Measurements from ENCODE around the gene EPHB1. TPM values are rescaled to one million over a fixed set of nuclear protein-coding genes. Genes with fewer than 3 reads are reported as not detected.

EPHB1 gene
- total and polyA plus RNA-seq, 2 experiments from 2014 or later: 0.45 to 1.7 TPM

- H3K4me3 ChIP-seq: no peak overlapping the region
- H3K9me3 ChIP-seq (ENCODE audit: low read depth): no peaks in the 10 kb centered on the region
- no peak for DNase-seq (ENCODE audit: low read depth in 1 of 2, low spot score in 1 of 2)
- H3K4me1 ChIP-seq (ENCODE audit: low read depth): no peaks in the 10 kb centered on the region
- H3K36me3 ChIP-seq: no peaks in the 10 kb centered on the region
- TF ChIP-seq, protein P1, sequence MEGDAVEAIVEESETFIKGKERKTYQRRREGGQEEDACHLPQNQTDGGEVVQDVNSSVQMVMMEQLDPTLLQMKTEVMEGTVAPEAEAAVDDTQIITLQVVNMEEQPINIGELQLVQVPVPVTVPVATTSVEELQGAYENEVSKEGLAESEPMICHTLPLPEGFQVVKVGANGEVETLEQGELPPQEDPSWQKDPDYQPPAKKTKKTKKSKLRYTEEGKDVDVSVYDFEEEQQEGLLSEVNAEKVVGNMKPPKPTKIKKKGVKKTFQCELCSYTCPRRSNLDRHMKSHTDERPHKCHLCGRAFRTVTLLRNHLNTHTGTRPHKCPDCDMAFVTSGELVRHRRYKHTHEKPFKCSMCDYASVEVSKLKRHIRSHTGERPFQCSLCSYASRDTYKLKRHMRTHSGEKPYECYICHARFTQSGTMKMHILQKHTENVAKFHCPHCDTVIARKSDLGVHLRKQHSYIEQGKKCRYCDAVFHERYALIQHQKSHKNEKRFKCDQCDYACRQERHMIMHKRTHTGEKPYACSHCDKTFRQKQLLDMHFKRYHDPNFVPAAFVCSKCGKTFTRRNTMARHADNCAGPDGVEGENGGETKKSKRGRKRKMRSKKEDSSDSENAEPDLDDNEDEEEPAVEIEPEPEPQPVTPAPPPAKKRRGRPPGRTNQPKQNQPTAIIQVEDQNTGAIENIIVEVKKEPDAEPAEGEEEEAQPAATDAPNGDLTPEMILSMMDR (IDR thresholded peaks at IDR 0.05; ENCODE audit: low read depth, low read length): no peak
- peaks cover 90% of the 10 kb centered on the region for H3K27me3 ChIP-seq
- no peak overlapping the region for H3K27ac ChIP-seq
Observed at GRCh38 chr3:134798681-134799311, 3.7 kb downstream of the EPHB1 start.

GRCh38 chr3:134799393-134799792 is 4.3 kb downstream of the EPHB1 start:
- Histone ChIP-seq H3K36me3 (no peaks in the 10 kb centered on the region), H3K27ac (no peak overlapping the region), H3K4me3 (no peak overlapping the region), H3K27me3 (peaks cover 84% of the 10 kb centered on the region), H3K9me3 (ENCODE audit: low read depth) (no peaks in the 10 kb centered on the region), H3K4me1 (ENCODE audit: low read depth) (no peaks in the 10 kb centered on the region)
- DNase-seq (ENCODE audit: low read depth in 1 of 2, low spot score in 1 of 2): no peak
- TF ChIP-seq, protein P1 (IDR thresholded peaks at IDR 0.05; ENCODE audit: low read depth, low read length): no peak

DNA sequence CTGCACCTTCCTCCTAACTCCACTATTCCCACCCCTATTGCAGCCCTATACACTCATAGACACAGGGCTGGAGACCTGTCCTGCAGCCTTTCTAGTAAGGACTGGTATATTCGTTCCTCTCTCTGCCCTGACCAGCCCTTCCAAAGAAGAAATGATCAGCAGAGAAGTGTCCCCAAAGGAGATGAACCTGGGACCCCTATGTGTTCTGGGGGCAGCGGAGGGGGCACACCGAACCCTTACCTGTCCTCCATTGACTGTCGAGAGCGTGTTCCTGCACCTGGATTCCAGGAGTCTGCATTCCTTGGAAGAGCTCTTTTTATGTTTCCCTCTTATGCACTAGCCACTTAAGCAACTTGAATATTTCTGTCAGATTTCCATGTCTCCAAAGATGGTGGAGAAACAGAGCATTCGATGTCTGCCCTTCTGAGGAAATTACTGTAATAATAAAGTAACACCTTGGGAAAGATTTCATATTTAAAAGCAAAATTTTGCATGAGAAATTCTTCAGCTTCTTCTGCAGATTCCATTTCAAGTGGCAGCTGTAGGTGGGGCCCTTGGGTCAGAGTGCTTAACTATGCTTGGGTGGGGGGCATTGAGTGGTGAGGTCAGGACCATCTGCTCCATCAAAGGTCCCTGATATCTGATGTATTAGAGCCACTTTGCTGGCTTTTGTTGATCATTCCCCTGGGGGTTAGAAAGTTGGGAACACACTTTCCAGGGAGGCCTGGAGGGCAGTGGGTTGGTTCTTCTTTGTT is 6.3 kb downstream of the EPHB1 start:
- Histone ChIP-seq H3K9me3 (ENCODE audit: low read depth) (no peaks in the 10 kb centered on the region), H3K4me3 (no peak overlapping the region), H3K27ac (no peak overlapping the region), H3K36me3 (no peaks in the 10 kb centered on the region), H3K27me3 (peaks cover 72% of the 10 kb centered on the region), H3K4me1 (ENCODE audit: low read depth) (no peaks in the 10 kb centered on the region)
- TF ChIP-seq, protein P1 (IDR thresholded peaks at IDR 0.05; ENCODE audit: low read depth, low read length): no peak
- no peak for DNase-seq (ENCODE audit: low read depth in 1 of 2, low spot score in 1 of 2)

DNA sequence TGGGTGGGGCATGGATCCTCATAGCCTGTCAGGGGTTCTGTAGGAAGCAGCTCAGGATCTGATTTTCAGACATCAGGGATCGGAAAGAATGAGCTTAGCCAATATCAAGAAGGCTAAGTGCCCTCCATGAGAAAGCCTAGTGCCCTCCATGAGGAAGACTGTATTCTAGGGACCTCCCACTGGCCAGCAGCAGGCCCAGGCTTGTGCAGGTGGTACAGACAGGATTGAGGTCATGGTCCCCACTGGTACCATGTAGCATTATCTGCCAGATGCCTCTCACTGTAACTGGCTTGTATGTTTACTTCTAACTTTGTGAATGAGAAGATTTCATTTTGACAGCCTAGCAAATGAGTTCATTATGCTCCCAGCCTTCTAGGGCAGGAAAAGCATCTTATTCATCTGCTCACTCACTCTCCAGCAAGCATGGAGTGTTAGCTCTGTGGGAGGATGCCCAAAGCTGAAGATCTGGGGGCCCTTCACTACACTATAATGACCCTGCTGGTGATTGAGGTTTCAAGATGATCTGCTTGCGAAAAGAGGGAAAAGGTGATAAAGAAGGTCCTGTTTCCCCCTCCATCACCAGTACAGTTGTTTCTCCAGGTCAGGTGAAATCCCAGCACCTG is 7.5 kb downstream of the EPHB1 start:
- Histone ChIP-seq H3K27ac (no peak overlapping the region), H3K36me3 (no peaks in the 10 kb centered on the region), H3K4me1 (ENCODE audit: low read depth) (no peaks in the 10 kb centered on the region), H3K4me3 (no peak overlapping the region), H3K27me3 (peaks cover 64% of the 10 kb centered on the region), H3K9me3 (ENCODE audit: low read depth) (no peaks in the 10 kb centered on the region)
- TF ChIP-seq, protein P1 (IDR thresholded peaks at IDR 0.05; ENCODE audit: low read depth, low read length): no peak
- no peak for DNase-seq (ENCODE audit: low read depth in 1 of 2, low spot score in 1 of 2)

GRCh38 chr3:134803051-134803505 is 8.0 kb downstream of the EPHB1 start:
- no peak for DNase-seq (ENCODE audit: low read depth in 1 of 2, low spot score in 1 of 2)
- peaks cover 58% of the 10 kb centered on the region for H3K27me3 ChIP-seq
- no peaks in the 10 kb centered on the region for H3K36me3 ChIP-seq

More at GRCh38 chr3:134803051-134803505, 8.0 kb downstream of the EPHB1 start:
- H3K4me1 ChIP-seq (ENCODE audit: low read depth): no peaks in the 10 kb centered on the region
- TF ChIP-seq, protein P1 (IDR thresholded peaks at IDR 0.05; ENCODE audit: low read depth, low read length): no peak
- H3K4me3 ChIP-seq: no peak overlapping the region
- H3K9me3 ChIP-seq (ENCODE audit: low read depth): no peaks in the 10 kb centered on the region
- H3K27ac ChIP-seq: no peak overlapping the region

Data from cardiac muscle cell (in vitro differentiated cells and primary cell).